NCI-H1092 (cell line): ENCODE data around the gene SLC6A6.
"Not testable (repeated sequence)": the region's sequence is repeated elsewhere in the genome, so short reads cannot be mapped to it uniquely, and the experiment has no call there.

Source experiments
- DNase-seq: peaks from one replicate; lab custom pipeline; 2025; lab: John Stamatoyannopoulos, UW

Gene SLC6A6

GRCh38 chr3:14437705-14438104 lies 35.3 kb downstream of the SLC6A6 start:
- DNase-seq = not testable (repeated sequence)

- DNase-seq = no peak
Observed at GRCh38 chr3:14438262-14438661, 35.9 kb downstream of the SLC6A6 start.

- DNase-seq = peak; percentile 76
Observed at GRCh38 chr3:14438929-14439328, 36.5 kb downstream of the SLC6A6 start.

GRCh38 chr3:14439501-14440167 lies 37.2 kb downstream of the SLC6A6 start:
- DNase-seq = peak; percentile 90

- no peak for DNase-seq
Observed at GRCh38 chr3:14440168-14440518, 37.7 kb downstream of the SLC6A6 start.

- DNase-seq = peak; percentile 67
Observed at GRCh38 chr3:14440531-14441239, 38.3 kb downstream of the SLC6A6 start.

- DNase-seq = no peak
Observed at GRCh38 chr3:14441240-14441919, 39.0 kb downstream of the SLC6A6 start.

- no peak for DNase-seq
Observed at GRCh38 chr3:14441920-14442300, 39.5 kb downstream of the SLC6A6 start.

GRCh38 chr3:14444380-14444779 lies 42.0 kb downstream of the SLC6A6 start:
- no peak for DNase-seq

- DNase-seq = no peak
Observed at GRCh38 chr3:14445773-14446172, 43.4 kb downstream of the SLC6A6 start.

GRCh38 chr3:14446988-14447570 lies 44.7 kb downstream of the SLC6A6 start:
- DNase-seq = no peak

GRCh38 chr3:14448063-14448462 lies 45.7 kb downstream of the SLC6A6 start:
- DNase-seq = no peak

GRCh38 chr3:14448756-14449727 lies 46.6 kb downstream of the SLC6A6 start:
- no peak for DNase-seq

- DNase-seq = no peak
Observed at GRCh38 chr3:14450506-14450905, 48.1 kb downstream of the SLC6A6 start.

- DNase-seq = no peak
Observed at GRCh38 chr3:14450922-14451606, 48.7 kb downstream of the SLC6A6 start.

GRCh38 chr3:14451844-14452739 lies 49.7 kb downstream of the SLC6A6 start:
- DNase-seq = no peak

- DNase-seq = peak; percentile 96
Observed at GRCh38 chr3:14452740-14453710, 50.6 kb downstream of the SLC6A6 start.

GRCh38 chr3:14453876-14454638 lies 51.7 kb downstream of the SLC6A6 start:
- DNase-seq = no peak
